MM.1S (cell line): ENCODE data around the gene KAT6B.

Experiments used
- DNase-seq: peaks from one replicate; pipeline ENCODE4 v3.0.0-alpha.2; 2015
- H2AFZ ChIP-seq: fragments of 300-600 bp; sonication (generic); 2 replicates; pipeline ENCODE4 v1.6.0; 2016; ENCODE audit warnings: antibody characterized with exemption, low read length
- H3F3A ChIP-seq: fragments of 300-600 bp; sonication (generic); 2 replicates; pipeline ENCODE4 v1.6.1; 2016; ENCODE audit warnings: mild to moderate bottlenecking, antibody characterized with exemption, low read length, moderate library complexity, mixed read lengths; ENCODE audit not compliant: insufficient read depth
- H3K27ac ChIP-seq: fragments of 300-600 bp; sonication (generic); 2 replicates; pipeline ENCODE4 v1.5.1; 2016; ENCODE audit warnings: mild to moderate bottlenecking, low read length
- H3K27me3 ChIP-seq: fragments of 300-600 bp; sonication (generic); replicated peaks from 2 replicates; pipeline ENCODE4 v1.6.0; 2016; ENCODE audit warnings: low read length; ENCODE audit not compliant: insufficient read depth
- H3K36me3 ChIP-seq: fragments of 300-600 bp; sonication (generic); replicated peaks from 2 replicates; pipeline ENCODE4 v1.6.1; 2016; ENCODE audit warnings: mild to moderate bottlenecking, low read length, mixed read lengths; ENCODE audit not compliant: insufficient read depth
- H3K4me1 ChIP-seq: fragments of 300-600 bp; sonication (generic); 2 replicates; pipeline ENCODE4 v1.6.1; 2016; ENCODE audit warnings: low read length, mixed read lengths
- H3K4me2 ChIP-seq: fragments of 300-600 bp; sonication (generic); 2 replicates; pipeline ENCODE4 v1.6.0; 2016; ENCODE audit warnings: low read depth, low read length
- H3K4me3 ChIP-seq: fragments of 300-600 bp; sonication (generic); 2 replicates; pipeline ENCODE4 v1.5.1; 2016; ENCODE audit warnings: low read length, mixed read lengths
- H3K79me2 ChIP-seq: fragments of 300-600 bp; sonication (generic); 2 replicates; pipeline ENCODE4 v1.6.1; 2016; ENCODE audit warnings: mixed run types, low read length, mixed read lengths
- H3K9ac ChIP-seq: fragments of 300-600 bp; sonication (generic); 2 replicates; pipeline ENCODE4 v1.6.1; 2016; ENCODE audit warnings: low read length, mixed read lengths
- H3K9me2 ChIP-seq: fragments of 300-600 bp; sonication (generic); replicated peaks from 2 replicates; pipeline ENCODE4 v1.6.1; 2016; ENCODE audit warnings: mild to moderate bottlenecking, low read length, mixed read lengths; ENCODE audit not compliant: insufficient read depth
- H3K9me3 ChIP-seq: fragments of 300-600 bp; sonication (generic); replicated peaks from 2 replicates; pipeline ENCODE4 v1.6.1; 2016; ENCODE audit warnings: mild to moderate bottlenecking, low read length, mixed read lengths; ENCODE audit not compliant: insufficient read depth
- H4K20me1 ChIP-seq: fragments of 300-600 bp; sonication (generic); 2 replicates; pipeline ENCODE4 v1.6.1; 2016; ENCODE audit warnings: mild to moderate bottlenecking, low read length, moderate library complexity, mixed read lengths; ENCODE audit not compliant: insufficient read depth
- EZH2 ChIP-seq: fragments of 300-600 bp; sonication (generic); optimal IDR thresholded peaks from 2 replicates; pipeline ENCODE3; 2017; ENCODE audit warnings: low read depth, mild to moderate bottlenecking, antibody characterized with exemption, low read length, mixed read lengths
- EZH2phosphoT487 ChIP-seq: fragments of 300-600 bp; sonication (generic); IDR thresholded peaks from 2 replicates; pipeline ENCODE4 v1.6.1; 2018; ENCODE audit warnings: antibody characterized with exemption, low read length
- TF ChIP-seq, protein P1 (sequence below): fragments of 300-600 bp; sonication (generic); IDR thresholded peaks from 2 replicates; pipeline ENCODE4 v1.5.1; 2016; ENCODE audit warnings: antibody characterized with exemption, low read length, mixed read lengths

KAT6B gene

DNA sequence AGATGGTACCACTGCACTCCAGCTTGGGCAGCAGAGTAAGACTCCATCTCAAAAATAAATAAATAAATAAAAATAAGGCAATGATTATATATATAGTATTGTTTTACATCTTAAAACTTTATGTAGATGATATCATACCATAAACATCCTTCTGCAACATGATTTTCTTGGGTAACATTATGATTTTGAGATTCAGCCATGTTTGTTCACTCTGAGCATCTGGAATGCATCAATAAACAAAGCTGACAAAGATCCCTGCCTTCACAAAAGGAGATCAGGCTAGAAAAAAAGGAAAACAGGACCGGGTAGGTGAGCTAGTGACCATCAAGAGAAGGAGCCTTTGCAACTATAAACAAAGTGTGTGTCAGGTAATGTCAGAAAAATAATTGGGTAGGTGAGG is 31.9 kb upstream of the KAT6B start:
- TF ChIP-seq, protein P1, sequence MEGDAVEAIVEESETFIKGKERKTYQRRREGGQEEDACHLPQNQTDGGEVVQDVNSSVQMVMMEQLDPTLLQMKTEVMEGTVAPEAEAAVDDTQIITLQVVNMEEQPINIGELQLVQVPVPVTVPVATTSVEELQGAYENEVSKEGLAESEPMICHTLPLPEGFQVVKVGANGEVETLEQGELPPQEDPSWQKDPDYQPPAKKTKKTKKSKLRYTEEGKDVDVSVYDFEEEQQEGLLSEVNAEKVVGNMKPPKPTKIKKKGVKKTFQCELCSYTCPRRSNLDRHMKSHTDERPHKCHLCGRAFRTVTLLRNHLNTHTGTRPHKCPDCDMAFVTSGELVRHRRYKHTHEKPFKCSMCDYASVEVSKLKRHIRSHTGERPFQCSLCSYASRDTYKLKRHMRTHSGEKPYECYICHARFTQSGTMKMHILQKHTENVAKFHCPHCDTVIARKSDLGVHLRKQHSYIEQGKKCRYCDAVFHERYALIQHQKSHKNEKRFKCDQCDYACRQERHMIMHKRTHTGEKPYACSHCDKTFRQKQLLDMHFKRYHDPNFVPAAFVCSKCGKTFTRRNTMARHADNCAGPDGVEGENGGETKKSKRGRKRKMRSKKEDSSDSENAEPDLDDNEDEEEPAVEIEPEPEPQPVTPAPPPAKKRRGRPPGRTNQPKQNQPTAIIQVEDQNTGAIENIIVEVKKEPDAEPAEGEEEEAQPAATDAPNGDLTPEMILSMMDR = no peak
- TF ChIP-seq EZH2 (no peak), EZH2phosphoT487 (no peak)
- H3K4me1 ChIP-seq = peaks cover 6% of the 10 kb centered on the region; the same call in 1 of the 2 replicates
- no peaks in the 10 kb centered on the region for H3K36me3 ChIP-seq
- no peak overlapping the region for H3K4me2 ChIP-seq
- no peak overlapping the region for H3K9ac ChIP-seq
- no peak for DNase-seq
- H4K20me1 ChIP-seq = no peaks in the 10 kb centered on the region
- peaks cover 9% of the 10 kb centered on the region for H3F3A ChIP-seq
- no peak overlapping the region for H3K27ac ChIP-seq
- H3K79me2 ChIP-seq = no peaks in the 10 kb centered on the region
- no peaks in the 10 kb centered on the region for H3K27me3 ChIP-seq
- no peaks in the 10 kb centered on the region for H3K9me3 ChIP-seq
- no peaks in the 10 kb centered on the region for H3K9me2 ChIP-seq
- H2AFZ ChIP-seq = no peak overlapping the region
- no peak overlapping the region for H3K4me3 ChIP-seq

DNA sequence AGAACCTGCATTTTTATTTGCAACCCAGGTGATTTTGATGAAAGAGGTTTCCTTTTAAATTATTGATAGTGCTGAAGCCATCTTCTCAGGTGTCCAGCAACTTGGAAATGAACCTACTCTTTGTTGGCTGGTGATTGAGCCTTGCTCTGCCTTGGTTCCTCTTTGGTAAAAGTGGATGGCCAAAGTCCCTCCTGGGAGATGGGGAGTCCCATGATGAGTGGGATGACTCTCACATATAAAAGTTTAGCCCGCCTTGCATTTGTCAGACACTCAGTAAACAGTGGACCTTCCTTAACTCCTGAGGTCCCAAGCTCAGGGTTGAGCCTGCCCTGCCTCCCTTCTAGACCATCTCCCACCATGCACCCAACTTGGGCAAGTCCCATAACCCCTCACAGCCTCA is 28.9 kb upstream of the KAT6B start:
- no peak overlapping the region for H3K4me2 ChIP-seq

DNA sequence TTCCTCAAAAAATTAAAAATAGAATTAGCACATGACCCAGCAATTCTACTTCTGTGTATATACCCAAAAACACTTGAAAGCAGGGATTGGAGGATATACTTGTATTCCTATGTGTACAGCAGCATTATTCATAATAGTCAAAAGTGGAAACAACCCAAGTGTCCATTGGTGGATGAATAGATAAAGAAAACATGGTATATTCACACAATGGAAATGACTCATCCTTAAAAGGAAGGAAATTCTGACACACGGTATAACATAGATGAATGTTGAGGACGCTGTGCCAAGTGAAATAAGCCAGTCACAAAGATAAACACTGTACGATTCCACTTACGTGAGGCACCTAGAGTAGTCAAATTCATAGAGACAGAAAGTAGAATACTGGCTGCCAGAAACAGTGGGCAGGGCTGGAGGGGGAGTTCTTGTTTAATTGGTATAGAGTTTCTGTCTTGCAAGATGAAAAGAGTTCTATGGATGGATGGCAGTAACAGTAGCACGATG is 26.6 kb upstream of the KAT6B start:
- Histone ChIP-seq H3F3A (peaks cover 6% of the 10 kb centered on the region), H3K9ac (no peak overlapping the region), H3K36me3 (no peaks in the 10 kb centered on the region), H3K4me3 (no peak overlapping the region), H3K9me3 (no peaks in the 10 kb centered on the region), H4K20me1 (no peaks in the 10 kb centered on the region), H3K27me3 (no peaks in the 10 kb centered on the region), H3K27ac (no peak overlapping the region), H3K4me1 (peaks cover 6% of the 10 kb centered on the region; the same call in 1 of the 2 replicates), H3K4me2 (no peak overlapping the region), H3K9me2 (no peaks in the 10 kb centered on the region), H3K79me2 (no peaks in the 10 kb centered on the region), H2AFZ (no peak overlapping the region)
- no peak for TF ChIP-seq EZH2
- TF ChIP-seq EZH2phosphoT487 = no peak
- TF ChIP-seq, protein P1 = no peak
- DNase-seq = no peak

More for the DNA sequence above, 28.9 kb upstream of the KAT6B start:
- H3K4me3 ChIP-seq = no peak overlapping the region
- H3K4me1 ChIP-seq = peaks cover 6% of the 10 kb centered on the region; the same call in 1 of the 2 replicates
- TF ChIP-seq EZH2phosphoT487 (no peak), EZH2 (no peak)
- TF ChIP-seq, protein P1 = no peak
- H4K20me1 ChIP-seq = no peaks in the 10 kb centered on the region
- H3K9ac ChIP-seq = no peak overlapping the region
- H3K36me3 ChIP-seq = no peaks in the 10 kb centered on the region
- DNase-seq = no peak
- no peaks in the 10 kb centered on the region for H3K79me2 ChIP-seq
- H3K27me3 ChIP-seq = no peaks in the 10 kb centered on the region
- no peaks in the 10 kb centered on the region for H3K9me3 ChIP-seq
- H3K27ac ChIP-seq = no peak overlapping the region
- H3K9me2 ChIP-seq = no peaks in the 10 kb centered on the region
- no peak overlapping the region for H2AFZ ChIP-seq
- H3F3A ChIP-seq = peaks cover 9% of the 10 kb centered on the region
